ENCODE measurements around the gene CROCC2. TPM values are rescaled to one million over a fixed set of nuclear protein-coding genes. Genes with fewer than 3 reads are reported as not detected.
"Not testable (repeated sequence)": the region's sequence is repeated elsewhere in the genome, so short reads cannot be mapped to it uniquely, and the experiment has no call there.

The CROCC2 gene
- total RNA-seq, 1 experiment from 2014 or later, result not detected

DNA sequence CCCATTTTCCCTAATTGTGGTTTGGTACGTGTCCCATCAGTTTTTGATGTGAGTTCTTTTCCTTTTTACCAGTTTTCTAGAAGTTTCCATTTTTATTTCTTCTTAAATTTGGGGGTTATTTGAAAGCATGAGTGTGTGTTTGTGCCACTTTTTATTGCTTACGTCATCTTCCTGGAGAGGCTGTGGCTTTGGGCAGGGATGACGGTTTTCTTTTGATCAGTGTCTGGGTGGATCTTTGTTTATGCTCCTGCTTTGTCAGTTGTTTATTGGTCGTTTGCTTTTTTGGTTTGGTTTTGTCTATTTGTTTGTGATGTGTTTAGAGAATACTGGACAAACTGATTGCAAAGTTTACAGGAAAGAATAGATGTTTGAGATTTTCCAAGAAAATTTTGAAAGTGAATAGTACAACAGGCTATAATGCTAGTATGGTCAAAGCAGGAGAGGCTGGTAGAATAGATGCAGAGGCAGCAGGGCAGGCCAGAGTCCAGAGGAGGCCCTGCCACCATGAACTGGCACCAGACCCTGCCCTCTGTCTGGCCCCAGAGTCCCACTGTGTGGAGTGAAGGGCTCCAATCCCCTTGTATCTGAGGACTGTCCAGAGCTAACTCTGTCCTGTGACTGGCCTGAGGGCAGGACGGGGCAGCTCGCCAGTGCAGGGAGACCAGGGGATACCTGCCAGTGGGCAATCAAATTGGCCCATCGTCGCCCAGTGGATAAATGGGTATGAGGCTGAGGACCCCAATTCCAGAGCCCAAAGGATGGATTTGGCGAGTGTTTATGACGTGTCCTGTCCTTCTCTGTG lies 68.8 kb downstream of the CROCC2 start (continued):
- TF ChIP-seq SP1 (IDR thresholded peaks at IDR 0.05; ENCODE audit: low read depth) (no peak), RAD21 (IDR thresholded peaks at IDR 0.05; ENCODE audit: low read depth) (no peak), FOSL1 (IDR thresholded peaks at IDR 0.05; ENCODE audit: low read depth) (no peak)
- TF ChIP-seq, protein P1, sequence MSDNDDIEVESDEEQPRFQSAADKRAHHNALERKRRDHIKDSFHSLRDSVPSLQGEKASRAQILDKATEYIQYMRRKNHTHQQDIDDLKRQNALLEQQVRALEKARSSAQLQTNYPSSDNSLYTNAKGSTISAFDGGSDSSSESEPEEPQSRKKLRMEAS (IDR thresholded peaks at IDR 0.05), result no peak

DNA sequence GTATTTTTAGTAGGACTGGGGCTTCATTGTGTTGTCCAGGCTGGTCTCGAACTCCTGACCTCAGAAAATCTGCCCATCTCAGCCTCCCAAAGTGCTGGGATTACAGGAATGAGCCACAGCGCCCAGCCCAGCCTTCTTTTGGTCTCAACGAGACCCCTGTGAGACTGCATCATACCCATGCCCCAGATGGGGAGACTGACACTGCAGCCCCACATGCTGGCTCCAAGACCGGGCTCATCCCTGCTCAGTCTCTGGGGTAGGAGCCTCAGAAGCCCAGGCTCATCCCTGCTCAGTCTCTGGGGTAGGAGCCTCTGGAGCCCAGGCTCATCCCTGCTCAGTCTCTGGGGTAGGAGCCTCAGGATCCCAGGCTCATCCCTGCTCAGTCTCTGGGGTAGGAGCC lies 69.8 kb downstream of the CROCC2 start:
- H3K27ac ChIP-seq (ENCODE audit: low read depth, low read length); ATAC-seq; DNase-seq (ENCODE audit: low read depth, low spot score); POLR2A ChIA-PET; intact Hi-C loops (cut with micrococcal nuclease); H2AFZ ChIP-seq (ENCODE audit: low read depth, low read length, poor library complexity, severe bottlenecking); H3K4me3 ChIP-seq (replicated peaks in 1 of 2; ENCODE audit: low read depth in 1 of 2, low read length in 2 of 2); H4K20me1 ChIP-seq (ENCODE audit: insufficient read depth); H3K9ac ChIP-seq (ENCODE audit: low read length); CTCF ChIA-PET; H3K36me3 ChIP-seq (ENCODE audit: control insufficient read depth in 1 of 2, insufficient read depth in 2 of 2, low read length in 2 of 2); RAD21 ChIA-PET (ENCODE audit: low non-redundant PET in 1 of 2, low total read pairs in 2 of 2, uncharacterized antibody in 2 of 2, unreplicated experiment in 2 of 2); H3K9me2 ChIP-seq (ENCODE audit: insufficient read depth); H3K4me1 ChIP-seq (ENCODE audit: control insufficient read depth in 1 of 2, insufficient read depth in 2 of 2, low read length in 2 of 2); BruUV-seq (replicated peaks); H3K4me2 ChIP-seq (ENCODE audit: low read length); H3K9me3 ChIP-seq (ENCODE audit: control insufficient read depth in 1 of 2, insufficient read depth in 1 of 2, low read depth in 1 of 2, low read length in 2 of 2); H3K79me2 ChIP-seq (ENCODE audit: insufficient read depth, low read length): not testable (repeated sequence)
- H3K27me3 ChIP-seq (ENCODE audit: insufficient read depth, low read length), result peaks cover 10% of the 10 kb centered on the region

DNA sequence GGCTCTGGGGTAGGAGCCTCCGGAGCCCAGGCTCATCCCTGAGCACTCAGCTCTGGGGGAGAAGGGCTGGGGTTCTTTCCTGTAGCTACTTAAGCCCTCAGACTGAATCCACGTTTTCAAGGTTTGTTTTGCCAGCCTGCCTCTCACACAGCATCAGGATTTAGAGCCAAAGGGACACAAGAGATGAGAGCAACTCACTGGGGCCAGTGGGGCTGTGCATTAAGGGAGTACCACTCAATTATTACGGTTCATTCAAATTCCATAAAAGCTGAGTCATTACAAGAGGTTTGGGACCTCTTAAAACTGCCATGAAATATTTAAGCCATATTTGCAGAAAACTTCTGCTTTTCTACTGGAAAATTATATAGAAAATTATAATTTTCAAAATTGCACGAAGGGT lies 75.1 kb downstream of the CROCC2 start:
- no peaks in the 10 kb centered on the region; the same call in 1 of the 2 replicates for H3K27me3 ChIP-seq (ENCODE audit: insufficient read depth, low read length)
- ATAC-seq, result no peak
- DNase-seq (ENCODE audit: low read depth, low spot score), result no peak
- no peak overlapping the region for H2AFZ ChIP-seq (ENCODE audit: low read depth, low read length, poor library complexity, severe bottlenecking)
- H3K4me1 ChIP-seq (ENCODE audit: control insufficient read depth in 1 of 2, insufficient read depth in 2 of 2, low read length in 2 of 2), result peaks cover 0 to 10% of the 10 kb centered on the region in 2 experiments; a peak in 2 of 4 replicates
- no peaks in the 10 kb centered on the region for H3K36me3 ChIP-seq (ENCODE audit: control insufficient read depth in 1 of 2, insufficient read depth in 2 of 2, low read length in 2 of 2)
- ChIA-PET RAD21 (ENCODE audit: low non-redundant PET in 1 of 2, low total read pairs in 2 of 2, uncharacterized antibody in 2 of 2, unreplicated experiment in 2 of 2) (no interaction called here), CTCF (interaction anchor here (1.0 kb wide), 1 partner anchor 67 kb away, joined by 4 read pairs; no protein-coding TSS in a partner anchor), POLR2A (no interaction called here)
- no peak for TF ChIP-seq YY1 (IDR thresholded peaks at IDR 0.05; ENCODE audit: extremely low read depth, insufficient replicate concordance, low read depth, low read length)
- TF ChIP-seq, protein P2, sequence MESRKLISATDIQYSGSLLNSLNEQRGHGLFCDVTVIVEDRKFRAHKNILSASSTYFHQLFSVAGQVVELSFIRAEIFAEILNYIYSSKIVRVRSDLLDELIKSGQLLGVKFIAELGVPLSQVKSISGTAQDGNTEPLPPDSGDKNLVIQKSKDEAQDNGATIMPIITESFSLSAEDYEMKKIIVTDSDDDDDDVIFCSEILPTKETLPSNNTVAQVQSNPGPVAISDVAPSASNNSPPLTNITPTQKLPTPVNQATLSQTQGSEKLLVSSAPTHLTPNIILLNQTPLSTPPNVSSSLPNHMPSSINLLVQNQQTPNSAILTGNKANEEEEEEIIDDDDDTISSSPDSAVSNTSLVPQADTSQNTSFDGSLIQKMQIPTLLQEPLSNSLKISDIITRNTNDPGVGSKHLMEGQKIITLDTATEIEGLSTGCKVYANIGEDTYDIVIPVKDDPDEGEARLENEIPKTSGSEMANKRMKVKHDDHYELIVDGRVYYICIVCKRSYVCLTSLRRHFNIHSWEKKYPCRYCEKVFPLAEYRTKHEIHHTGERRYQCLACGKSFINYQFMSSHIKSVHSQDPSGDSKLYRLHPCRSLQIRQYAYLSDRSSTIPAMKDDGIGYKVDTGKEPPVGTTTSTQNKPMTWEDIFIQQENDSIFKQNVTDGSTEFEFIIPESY (IDR thresholded peaks at IDR 0.05; ENCODE audit: extremely low read depth, insufficient replicate concordance, low read length), result no peak
- TF ChIP-seq SP1 (IDR thresholded peaks at IDR 0.05; ENCODE audit: low read depth), result no peak
- no peaks in the 10 kb centered on the region for H3K9me3 ChIP-seq (ENCODE audit: control insufficient read depth in 1 of 2, insufficient read depth in 1 of 2, low read depth in 1 of 2, low read length in 2 of 2)
- H3K79me2 ChIP-seq (ENCODE audit: insufficient read depth, low read length), result no peaks in the 10 kb centered on the region
- no TSS peak for BruUV-seq (replicated peaks)
- no peaks in the 10 kb centered on the region for H3K9me2 ChIP-seq (ENCODE audit: insufficient read depth)
- no peaks in the 10 kb centered on the region for H4K20me1 ChIP-seq (ENCODE audit: insufficient read depth)
- no peak overlapping the region for H3K4me2 ChIP-seq (ENCODE audit: low read length)
- intact Hi-C loops (cut with micrococcal nuclease), result no loop called here
- no peak overlapping the region for H3K27ac ChIP-seq (ENCODE audit: low read depth, low read length)
- H3K9ac ChIP-seq (ENCODE audit: low read length), result no peak overlapping the region
- no peak overlapping the region for H3K4me3 ChIP-seq (replicated peaks in 1 of 2; ENCODE audit: low read depth in 1 of 2, low read length in 2 of 2)
